Stimulated activated CD4-positive, alpha-beta T cell treated with anti-CD3 and anti-CD28 coated beads, Interleukin-1b, Interleukin-23, amount 100 ng/mL, for 24 hours (primary cell): Measurements from ENCODE around the gene GDF10.

Experiments
- DNase-seq, 4 experiments: peaks; one replicate each; pipeline ENCODE4 v3.0.0-alpha.2; 2020; ENCODE audit warnings: low read depth in 4 of 4, low spot score in 1 of 4

Gene GDF10

GRCh38 chr10:47312663-47312995, 12.6 kb downstream of the GDF10 start:
- DNase-seq = no peak

- no peak for DNase-seq
These were observed 14.5 kb downstream of the GDF10 start for GRCh38 chr10:47314416-47314970.

DNA sequence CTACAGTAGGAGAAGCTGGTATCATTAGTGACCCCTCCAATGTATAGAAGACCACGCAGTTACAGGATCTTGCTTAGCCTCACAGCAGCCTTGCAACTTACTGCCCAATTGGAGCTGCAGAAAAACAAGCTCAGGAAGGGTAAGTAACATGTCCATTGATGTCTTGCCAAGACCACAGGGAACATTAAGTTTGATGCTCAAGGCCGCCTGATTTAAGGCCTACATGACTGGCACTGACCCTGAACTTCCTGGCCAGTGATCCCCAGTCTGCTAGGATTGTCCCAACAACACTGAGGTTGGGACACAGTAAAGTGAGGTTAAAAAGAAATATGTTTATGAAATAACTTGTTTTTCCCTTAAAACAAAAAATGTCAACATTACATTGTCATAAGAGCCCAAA, 15.4 kb downstream of the GDF10 start:
- no peak for DNase-seq

DNA sequence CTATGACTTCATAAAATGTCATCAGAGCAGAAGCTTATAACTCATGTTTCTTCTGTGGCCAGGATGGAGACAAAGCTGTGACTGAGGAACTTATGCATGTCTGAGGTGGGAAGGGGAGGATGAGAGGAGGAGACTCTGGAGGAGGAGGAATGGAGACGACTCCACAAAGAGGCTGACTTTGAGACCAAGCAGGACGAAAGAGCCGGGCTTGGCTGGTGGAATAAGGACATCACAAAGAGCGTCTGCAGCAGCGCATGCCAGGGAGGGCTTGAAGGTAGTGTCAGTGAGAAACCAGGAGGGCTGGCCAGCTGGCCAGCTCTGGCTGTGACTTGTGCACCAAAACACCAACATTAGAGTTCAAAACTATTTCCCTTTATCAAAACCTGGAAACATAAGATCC, 16.1 kb downstream of the GDF10 start:
- no peak for DNase-seq

DNA sequence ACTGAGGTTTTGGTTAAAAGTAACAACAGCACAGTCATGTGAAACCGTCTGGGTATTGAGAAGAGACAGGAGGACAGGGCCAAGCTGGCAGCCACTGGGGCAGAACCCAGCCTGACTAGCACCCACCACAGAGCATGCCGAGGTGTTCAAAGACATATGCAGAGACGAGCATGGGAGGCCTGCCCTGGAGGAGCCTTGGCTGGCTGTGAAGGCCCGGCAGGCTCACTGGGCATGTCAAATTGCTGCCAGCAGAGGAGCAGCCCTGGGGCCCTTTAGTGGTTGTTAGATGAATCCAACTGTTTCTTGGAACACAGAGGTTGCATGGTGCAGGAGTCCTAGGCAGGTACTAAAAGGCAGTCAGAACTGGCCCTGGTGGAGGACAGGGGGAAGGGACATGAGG, 17.3 kb downstream of the GDF10 start:
- no peak for DNase-seq

- no peak for DNase-seq
These were observed 18.7 kb downstream of the GDF10 start for GRCh38 chr10:47318706-47319105.

- DNase-seq = no peak
These were observed 19.8 kb downstream of the GDF10 start for GRCh38 chr10:47319784-47320183.

GRCh38 chr10:47320812-47321211, 20.8 kb downstream of the GDF10 start:
- no peak for DNase-seq

DNA sequence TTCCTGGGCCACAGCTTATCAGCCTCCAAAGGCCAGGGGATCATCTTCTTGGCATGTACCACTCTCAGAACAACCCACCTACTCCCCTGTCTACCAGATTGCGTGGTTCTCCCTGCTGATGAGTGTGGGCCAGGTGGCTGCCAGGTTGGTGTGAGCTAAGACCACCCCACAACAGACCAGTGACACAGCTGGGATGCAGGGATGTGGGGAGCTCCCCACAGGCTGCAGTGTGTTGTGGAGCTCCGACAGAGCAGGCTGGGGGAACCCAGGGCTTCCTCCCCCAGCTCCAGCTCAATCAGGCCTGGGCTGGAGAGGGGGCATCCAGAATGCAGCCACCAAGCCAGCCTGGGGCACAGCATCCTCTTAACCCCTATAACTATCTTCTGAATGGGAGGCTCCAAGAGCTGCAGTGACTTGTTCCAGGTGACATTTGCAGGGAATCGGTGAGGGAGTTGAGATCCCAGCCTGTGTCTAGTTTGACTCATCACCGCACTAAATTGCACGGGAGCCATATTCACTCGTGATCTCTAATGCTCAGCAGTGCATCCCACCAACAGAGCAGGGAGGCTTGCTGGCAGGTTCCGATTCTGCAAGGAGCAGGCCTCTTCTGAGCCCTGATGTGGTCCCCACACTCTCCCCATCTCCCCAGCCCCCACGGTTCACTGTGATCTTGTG, 21.7 kb downstream of the GDF10 start:
- DNase-seq = no peak

DNA sequence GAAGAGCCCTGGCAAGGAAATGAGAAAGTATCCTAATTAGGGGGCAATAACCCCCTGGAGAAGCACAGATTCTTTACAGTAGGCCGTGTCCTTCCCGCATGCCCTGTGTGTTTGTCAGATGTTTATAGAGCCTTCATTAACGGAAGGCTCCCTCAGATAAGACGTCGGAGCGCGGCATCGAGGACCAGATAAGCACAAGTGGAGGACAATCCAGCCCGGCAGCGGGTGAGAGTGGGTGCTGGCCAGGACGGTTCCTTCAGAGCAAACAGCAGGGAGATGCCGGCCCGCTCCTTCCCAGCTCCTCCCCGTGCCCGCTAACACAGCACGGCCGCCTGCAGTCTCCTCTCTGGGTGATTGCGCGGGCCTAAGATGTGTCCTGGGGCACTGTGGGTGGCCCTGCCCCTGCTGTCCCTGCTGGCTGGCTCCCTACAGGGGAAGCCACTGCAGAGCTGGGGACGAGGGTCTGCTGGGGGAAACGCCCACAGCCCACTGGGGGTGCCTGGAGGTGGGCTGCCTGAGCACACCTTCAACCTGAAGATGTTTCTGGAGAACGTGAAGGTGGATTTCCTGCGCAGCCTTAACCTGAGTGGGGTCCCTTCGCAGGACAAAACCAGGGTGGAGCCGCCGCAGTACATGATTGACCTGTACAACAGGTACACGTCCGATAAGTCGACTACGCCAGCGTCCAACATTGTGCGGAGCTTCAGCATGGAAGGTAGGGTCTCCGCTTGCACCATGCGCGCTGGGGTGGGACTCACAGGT, 22.5 kb downstream of the GDF10 start, which contains the start of gene GDF2:
Gene GDF2, plus strand, starts transcription at position 155 of the 762 bp plus-strand sequence. Its CDS starts 215 bp downstream, at position 370.
- DNase-seq = no peak

GRCh38 chr10:47323087-47323486, 23.1 kb downstream of the GDF10 start:
- no peak for DNase-seq

GRCh38 chr10:47323636-47324296, 23.8 kb downstream of the GDF10 start:
- no peak for DNase-seq

DNA sequence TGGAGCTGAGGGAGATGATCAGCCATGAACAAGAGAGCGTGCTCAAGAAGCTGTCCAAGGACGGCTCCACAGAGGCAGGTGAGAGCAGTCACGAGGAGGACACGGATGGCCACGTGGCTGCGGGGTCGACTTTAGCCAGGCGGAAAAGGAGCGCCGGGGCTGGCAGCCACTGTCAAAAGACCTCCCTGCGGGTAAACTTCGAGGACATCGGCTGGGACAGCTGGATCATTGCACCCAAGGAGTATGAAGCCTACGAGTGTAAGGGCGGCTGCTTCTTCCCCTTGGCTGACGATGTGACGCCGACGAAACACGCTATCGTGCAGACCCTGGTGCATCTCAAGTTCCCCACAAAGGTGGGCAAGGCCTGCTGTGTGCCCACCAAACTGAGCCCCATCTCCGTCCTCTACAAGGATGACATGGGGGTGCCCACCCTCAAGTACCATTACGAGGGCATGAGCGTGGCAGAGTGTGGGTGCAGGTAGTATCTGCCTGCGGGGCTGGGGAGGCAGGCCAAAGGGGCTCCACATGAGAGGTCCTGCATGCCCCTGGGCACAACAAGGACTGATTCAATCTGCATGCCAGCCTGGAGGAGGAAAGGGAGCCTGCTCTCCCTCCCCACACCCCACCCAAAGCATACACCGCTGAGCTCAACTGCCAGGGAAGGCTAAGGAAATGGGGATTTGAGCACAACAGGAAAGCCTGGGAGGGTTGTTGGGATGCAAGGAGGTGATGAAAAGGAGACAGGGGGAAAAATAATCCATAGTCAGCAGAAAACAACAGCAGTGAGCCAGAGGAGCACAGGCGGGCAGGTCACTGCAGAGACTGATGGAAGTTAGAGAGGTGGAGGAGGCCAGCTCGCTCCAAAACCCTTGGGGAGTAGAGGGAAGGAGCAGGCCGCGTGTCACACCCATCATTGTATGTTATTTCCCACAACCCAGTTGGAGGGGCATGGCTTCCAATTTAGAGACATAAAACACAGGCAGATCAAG, 25.6 kb downstream of the GDF10 start:
- no peak for DNase-seq

GRCh38 chr10:47326306-47326926, 26.4 kb downstream of the GDF10 start:
- DNase-seq = no peak

GRCh38 chr10:47326927-47327330, 26.9 kb downstream of the GDF10 start:
- no peak for DNase-seq

- DNase-seq = no peak
These were observed 29.9 kb downstream of the GDF10 start for GRCh38 chr10:47329855-47330254.

DNA sequence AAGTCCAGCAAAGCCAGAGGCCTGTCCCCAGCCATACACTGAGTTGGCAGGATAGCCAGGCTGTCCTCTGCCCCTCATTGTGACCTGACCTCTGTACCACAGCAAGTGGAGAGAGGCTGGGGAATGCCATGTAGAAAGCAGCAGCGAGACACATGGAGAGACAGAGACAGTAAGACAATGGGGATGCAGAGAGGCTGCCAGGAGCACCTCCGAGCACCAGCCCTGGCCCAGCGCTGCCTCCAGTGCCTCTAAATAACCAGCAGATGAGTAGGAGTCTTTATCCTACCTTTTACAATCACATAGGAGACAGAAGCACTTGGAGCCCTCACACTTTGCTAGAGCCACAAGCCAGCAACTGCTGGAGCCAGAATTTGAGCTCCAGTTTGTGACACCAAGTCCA, 30.4 kb downstream of the GDF10 start:
- DNase-seq = no peak

- DNase-seq = no peak
These were observed 30.8 kb downstream of the GDF10 start for GRCh38 chr10:47330804-47331203.

DNA sequence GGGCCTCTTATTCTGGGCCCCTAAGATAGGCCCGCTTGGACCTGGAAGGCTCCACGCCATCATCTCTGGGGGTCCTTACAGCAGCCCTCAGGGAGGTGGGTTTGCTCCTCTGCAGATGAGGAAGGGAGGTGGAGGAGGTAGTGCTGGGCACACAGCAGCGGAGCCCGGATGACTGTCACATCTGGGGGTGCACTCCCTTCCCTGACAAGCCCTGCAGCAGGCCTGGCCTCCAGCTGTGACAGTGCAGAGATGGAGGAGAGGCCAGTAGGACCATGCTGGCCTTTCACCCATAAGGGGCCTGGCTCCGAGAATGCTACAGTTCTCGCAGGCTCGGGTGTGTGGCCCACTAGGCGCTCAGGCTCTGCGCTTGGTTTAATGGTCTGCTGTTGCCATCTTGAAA, 31.5 kb downstream of the GDF10 start:
- no peak for DNase-seq

DNA sequence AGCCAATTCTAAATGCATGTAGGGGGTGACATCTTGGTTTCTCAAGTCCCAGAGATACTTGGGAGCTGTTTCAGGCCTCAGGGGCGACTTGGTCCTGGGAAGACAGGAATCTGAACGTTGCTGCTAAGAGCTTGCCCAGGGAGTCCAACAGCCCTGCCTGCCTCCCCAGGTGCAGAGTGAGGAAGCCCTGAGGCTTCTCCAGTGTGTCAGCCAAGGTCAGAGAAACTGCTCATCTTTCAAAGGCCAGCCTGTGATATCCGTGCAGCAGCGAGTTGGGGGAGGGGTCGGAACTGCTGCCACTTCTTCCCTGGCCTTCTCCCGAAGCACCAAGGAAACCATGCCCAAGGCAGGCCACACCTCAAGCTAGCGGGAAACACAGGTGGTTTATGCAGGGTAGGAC, 32.0 kb downstream of the GDF10 start:
- no peak for DNase-seq
